ENCODE results near the gene GTF3C4.

GRCh38 chr9:132711846-132712245 lies 41.6 kb downstream of the GTF3C4 start:
- TF ChIP-seq CTCF (IDR thresholded peaks at IDR 0.05; ENCODE audit: low read depth, low read length, poor library complexity, severe bottlenecking) = no peak
- TF ChIP-seq EZH2phosphoT487 (IDR thresholded peaks at IDR 0.05; ENCODE audit: borderline replicate concordance, low read length) = no peak
